Measurements from ENCODE around the gene NFIX. TPM values are rescaled to one million over a fixed set of nuclear protein-coding genes. Genes with fewer than 3 reads are reported as not detected.
"Not testable (repeated sequence)": the region's sequence is repeated elsewhere in the genome, so short reads cannot be mapped to it uniquely, and the experiment has no call there.

Gene NFIX
- total and polyA plus RNA-seq, 2 experiments from 2014 or later: 0.06 to 0.14 TPM

DNA sequence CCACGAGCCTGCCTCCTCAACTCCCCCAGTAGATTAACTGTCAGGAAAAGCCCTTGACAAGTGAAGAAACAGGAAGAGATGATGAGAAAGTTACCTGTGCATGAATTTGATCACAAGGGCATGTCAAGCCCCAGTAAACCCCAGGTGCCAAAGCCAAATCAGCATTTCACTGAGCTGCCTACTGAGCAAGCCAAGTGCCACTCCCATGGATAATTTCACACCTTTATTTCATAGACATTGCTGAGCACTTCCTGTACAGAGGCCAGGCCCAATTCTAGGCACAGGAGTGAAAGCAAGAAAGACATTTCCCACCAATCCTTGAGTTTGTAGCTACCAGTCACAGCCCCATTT is 40.7 kb upstream of the NFIX start:
- ATAC-seq (no peak), DNase-seq (ENCODE audit: low spot score) (no peak)
- H3K27ac ChIP-seq (ENCODE audit: low read depth): peak overlapping the region; percentile 78; the same call in 1 of the 2 replicates
- no peak overlapping the region for H3K4me3 ChIP-seq
- H3K9me2 ChIP-seq (ENCODE audit: insufficient read depth): no peaks in the 10 kb centered on the region
- Mint-ChIP-seq H3K4me3 (peak overlapping the region; percentile 52; the same call in 2 of the 3 replicates), H3K4me1 (peaks cover 29% of the 10 kb centered on the region), H3K9me3 (no peaks in the 10 kb centered on the region; the same call in 1 of the 3 replicates), H3K36me3 (ENCODE audit: low read depth) (peaks cover 61% of the 10 kb centered on the region), H3K27ac (no peak overlapping the region), H3K27me3 (ENCODE audit: insufficient read depth, low read depth, poor library complexity) (peaks cover 25% of the 10 kb centered on the region)
- no peak overlapping the region for H2AFZ ChIP-seq
- H3F3A ChIP-seq (replicated peaks; ENCODE audit: low read depth): peaks cover 34% of the 10 kb centered on the region
- peaks cover 12% of the 10 kb centered on the region; the same call in 1 of the 2 replicates for H4K20me1 ChIP-seq (replicated peaks; ENCODE audit: insufficient read depth)
- no peaks in the 10 kb centered on the region for H3K27me3 ChIP-seq (ENCODE audit: insufficient read depth)
- peaks cover 10% of the 10 kb centered on the region; the same call in 1 of the 2 replicates for H3K36me3 ChIP-seq (ENCODE audit: insufficient read depth)
- H3K4me2 ChIP-seq: peak overlapping the region; percentile 91; the same call in 1 of the 2 replicates
- TF ChIP-seq, protein P1, sequence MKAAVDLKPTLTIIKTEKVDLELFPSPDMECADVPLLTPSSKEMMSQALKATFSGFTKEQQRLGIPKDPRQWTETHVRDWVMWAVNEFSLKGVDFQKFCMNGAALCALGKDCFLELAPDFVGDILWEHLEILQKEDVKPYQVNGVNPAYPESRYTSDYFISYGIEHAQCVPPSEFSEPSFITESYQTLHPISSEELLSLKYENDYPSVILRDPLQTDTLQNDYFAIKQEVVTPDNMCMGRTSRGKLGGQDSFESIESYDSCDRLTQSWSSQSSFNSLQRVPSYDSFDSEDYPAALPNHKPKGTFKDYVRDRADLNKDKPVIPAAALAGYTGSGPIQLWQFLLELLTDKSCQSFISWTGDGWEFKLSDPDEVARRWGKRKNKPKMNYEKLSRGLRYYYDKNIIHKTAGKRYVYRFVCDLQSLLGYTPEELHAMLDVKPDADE (IDR thresholded peaks at IDR 0.05): no peak
- TF ChIP-seq, protein P2, sequence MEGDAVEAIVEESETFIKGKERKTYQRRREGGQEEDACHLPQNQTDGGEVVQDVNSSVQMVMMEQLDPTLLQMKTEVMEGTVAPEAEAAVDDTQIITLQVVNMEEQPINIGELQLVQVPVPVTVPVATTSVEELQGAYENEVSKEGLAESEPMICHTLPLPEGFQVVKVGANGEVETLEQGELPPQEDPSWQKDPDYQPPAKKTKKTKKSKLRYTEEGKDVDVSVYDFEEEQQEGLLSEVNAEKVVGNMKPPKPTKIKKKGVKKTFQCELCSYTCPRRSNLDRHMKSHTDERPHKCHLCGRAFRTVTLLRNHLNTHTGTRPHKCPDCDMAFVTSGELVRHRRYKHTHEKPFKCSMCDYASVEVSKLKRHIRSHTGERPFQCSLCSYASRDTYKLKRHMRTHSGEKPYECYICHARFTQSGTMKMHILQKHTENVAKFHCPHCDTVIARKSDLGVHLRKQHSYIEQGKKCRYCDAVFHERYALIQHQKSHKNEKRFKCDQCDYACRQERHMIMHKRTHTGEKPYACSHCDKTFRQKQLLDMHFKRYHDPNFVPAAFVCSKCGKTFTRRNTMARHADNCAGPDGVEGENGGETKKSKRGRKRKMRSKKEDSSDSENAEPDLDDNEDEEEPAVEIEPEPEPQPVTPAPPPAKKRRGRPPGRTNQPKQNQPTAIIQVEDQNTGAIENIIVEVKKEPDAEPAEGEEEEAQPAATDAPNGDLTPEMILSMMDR (conservative IDR thresholded peaks at IDR 0.05; ENCODE audit: low read depth in 2 of 2): no peak
- no peak for TF ChIP-seq JUNB (IDR thresholded peaks at IDR 0.05; ENCODE audit: unreplicated experiment)
- peaks cover 33% of the 10 kb centered on the region for H3K79me2 ChIP-seq (replicated peaks; ENCODE audit: insufficient read depth)
- peaks cover 16% of the 10 kb centered on the region for H3K4me1 ChIP-seq (ENCODE audit: insufficient read depth)

DNA sequence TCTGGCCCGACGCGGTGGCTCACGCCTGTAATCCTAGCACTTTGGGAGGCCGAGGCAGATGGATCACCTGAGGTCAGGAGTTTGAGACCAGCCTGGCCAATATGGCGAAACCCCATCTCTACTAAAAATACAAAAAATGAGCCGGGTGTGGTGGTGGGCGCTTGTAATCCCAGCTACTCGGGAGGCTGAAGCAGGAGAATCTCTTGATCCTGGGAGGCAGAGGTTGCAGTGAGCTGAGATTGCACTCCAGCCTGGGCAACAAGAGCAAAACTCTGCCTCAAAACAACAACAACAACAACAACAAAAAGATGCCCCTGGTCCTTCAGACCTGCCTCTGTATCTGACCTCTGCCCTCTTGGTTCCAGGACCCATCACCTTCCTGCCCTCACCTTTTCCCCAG is 39.7 kb upstream of the NFIX start:
- Mint-ChIP-seq H3K36me3 (ENCODE audit: low read depth) (peaks cover 51% of the 10 kb centered on the region), H3K4me1 (peaks cover 29% of the 10 kb centered on the region), H3K27me3 (ENCODE audit: insufficient read depth, low read depth, poor library complexity) (peaks cover 22% of the 10 kb centered on the region), H3K4me3 (peak overlapping the region; percentile 93)
- not testable (repeated sequence) for DNase-seq (ENCODE audit: low spot score); H3K9me3 Mint-ChIP-seq; H2AFZ ChIP-seq; H3K27ac Mint-ChIP-seq; ATAC-seq; H3K9me2 ChIP-seq (ENCODE audit: insufficient read depth); H3K36me3 ChIP-seq (ENCODE audit: insufficient read depth); H3K27me3 ChIP-seq (ENCODE audit: insufficient read depth)
- peak overlapping the region; percentile 89 for H3K4me3 ChIP-seq
- H3F3A ChIP-seq (replicated peaks; ENCODE audit: low read depth): peaks cover 34% of the 10 kb centered on the region
- peaks cover 33% of the 10 kb centered on the region for H3K79me2 ChIP-seq (replicated peaks; ENCODE audit: insufficient read depth)
- peaks cover 12% of the 10 kb centered on the region; the same call in 1 of the 2 replicates for H4K20me1 ChIP-seq (replicated peaks; ENCODE audit: insufficient read depth)
- H3K27ac ChIP-seq (ENCODE audit: low read depth): 0 out of 2 replicates have a peak overlapping the region, but pooled peaks have one; percentile 26
- H3K4me1 ChIP-seq (ENCODE audit: insufficient read depth): peaks cover 16% of the 10 kb centered on the region
- peak overlapping the region; percentile 91 for H3K4me2 ChIP-seq

DNA sequence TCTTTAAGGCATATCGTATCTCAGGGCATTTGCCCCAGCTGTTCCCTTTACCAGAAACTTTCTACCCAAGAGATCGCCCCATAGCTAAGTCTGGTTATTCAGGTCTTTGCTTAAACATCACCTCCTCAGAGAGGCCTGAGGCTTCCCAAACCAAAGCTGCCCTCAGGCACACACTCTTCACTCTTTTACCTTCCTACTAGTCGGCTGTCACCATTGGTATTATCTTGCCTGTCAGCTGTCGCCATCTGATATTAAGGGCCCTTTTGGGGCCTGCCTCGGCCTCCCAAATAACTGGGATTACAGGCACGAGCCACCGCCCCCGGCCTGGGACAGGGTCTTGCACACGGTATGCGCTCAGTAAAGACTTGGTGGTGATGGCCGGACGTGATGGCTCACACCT is 39.3 kb upstream of the NFIX start:
- Histone ChIP-seq H3F3A (replicated peaks; ENCODE audit: low read depth) (peaks cover 34% of the 10 kb centered on the region), H3K36me3 (ENCODE audit: insufficient read depth) (peaks cover 5% of the 10 kb centered on the region; the same call in 1 of the 2 replicates), H4K20me1 (replicated peaks; ENCODE audit: insufficient read depth) (peaks cover 12% of the 10 kb centered on the region; the same call in 1 of the 2 replicates), H3K4me1 (ENCODE audit: insufficient read depth) (peaks cover 16% of the 10 kb centered on the region), H3K27ac (ENCODE audit: low read depth) (no peak overlapping the region), H3K4me3 (peak overlapping the region; percentile 89), H3K27me3 (ENCODE audit: insufficient read depth) (no peaks in the 10 kb centered on the region), H3K4me2 (peak overlapping the region; percentile 91), H2AFZ (no peak overlapping the region), H3K9me2 (ENCODE audit: insufficient read depth) (no peaks in the 10 kb centered on the region), H3K79me2 (replicated peaks; ENCODE audit: insufficient read depth) (peaks cover 33% of the 10 kb centered on the region)
- DNase-seq (ENCODE audit: low spot score) (no peak), ATAC-seq (no peak)
- TF ChIP-seq ZNF331 (CRISPR knock-in tag; IDR thresholded peaks at IDR 0.05; ENCODE audit: low read depth) (no peak), POLR2AphosphoS5 (IDR thresholded peaks at IDR 0.05; ENCODE audit: low read depth) (no peak), ZNF114 (CRISPR knock-in tag; IDR thresholded peaks at IDR 0.05) (no peak), NANOG (IDR thresholded peaks at IDR 0.05; ENCODE audit: borderline replicate concordance) (no peak), EZH2 (IDR thresholded peaks at IDR 0.05; ENCODE audit: low read depth, unreplicated experiment) (no peak)
- H3K27ac Mint-ChIP-seq: peak overlapping the region; percentile 84
- H3K36me3 Mint-ChIP-seq (ENCODE audit: low read depth): peaks cover 47% of the 10 kb centered on the region
- peaks cover 29% of the 10 kb centered on the region for H3K4me1 Mint-ChIP-seq
- H3K27me3 Mint-ChIP-seq (ENCODE audit: insufficient read depth, low read depth, poor library complexity): peaks cover 22% of the 10 kb centered on the region
- H3K4me3 Mint-ChIP-seq: peak overlapping the region; percentile 93
- no peaks in the 10 kb centered on the region; the same call in 1 of the 3 replicates for H3K9me3 Mint-ChIP-seq

Data from GM23338 (cell line).